HG03196 (cell line): ENCODE measurements around the gene HCRT.
"Not testable (repeated sequence)": the region's sequence is repeated elsewhere in the genome, so short reads cannot be mapped to it uniquely, and the experiment has no call there.

Experiments
- ATAC-seq: cut with Tn5 transposase; IDR thresholded peaks from one replicate; pipeline ENCODE4 v1.9.1; 2021; ENCODE audit not compliant: unreplicated experiment

Gene HCRT

GRCh38 chr17:42141382-42141781, 43.9 kb downstream of the HCRT start:
- ATAC-seq = no peak

GRCh38 chr17:42140690-42141089, 44.6 kb downstream of the HCRT start:
- ATAC-seq = not testable (repeated sequence)

GRCh38 chr17:42138749-42139492, 46.3 kb downstream of the HCRT start:
- ATAC-seq = no peak

GRCh38 chr17:42136654-42137051, 48.6 kb downstream of the HCRT start:
- ATAC-seq = no peak

- ATAC-seq = no peak
Measured at GRCh38 chr17:42135664-42136653, 49.3 kb downstream of the HCRT start.

- no peak for ATAC-seq
Measured at GRCh38 chr17:42135151-42135550, 50.1 kb downstream of the HCRT start.
